Lower leg skin (tissue), 4 donors: ENCODE data around the gene MYO1E. TPM values are rescaled to one million over a fixed set of nuclear protein-coding genes. Genes with fewer than 3 reads are reported as not detected.

ENCODE experiments used
- DNase-seq, 2 donors: peaks; one replicate each; pipeline ENCODE4 v3.0.0-alpha.2; 2019; ENCODE audit warnings: low spot score in 2 of 2
- H3K4me3 ChIP-seq: fragments of 200-600 bp; sonication (generic); 2 replicates; pipeline ENCODE4 v1.5.1; 2017; ENCODE audit warnings: mild to moderate bottlenecking, low read depth; ENCODE audit not compliant: poor library complexity, severe bottlenecking
- POLR2A ChIP-seq, 2 donors: fragments of 450-650 bp; IDR thresholded peaks; one replicate each; pipeline ENCODE4 v1.6.1; 2016 to 2017; ENCODE audit warnings: antibody characterized with exemption in 2 of 2, mild to moderate bottlenecking in 1 of 2, moderate library complexity in 1 of 2
- WGBS, 2 donors: methylation state at CpG; one replicate each; pipeline ENCODE4 v1.1.5; 2018; 5-methylcytosine and 5-hydroxymethylcytosine counted together
- intact Hi-C: fragments of 100-400 bp; cut with DNase I; formaldehyde crosslinking; loops from one replicate; pipeline ENCODE4 v1.15.0; 2023; ENCODE audit warnings: low total_unique reads
- total RNA-seq, 4 donors: library from RNA; depleted of rRNA; stranded (reverse); fragments of >200 nt; gene quantifications; one replicate each; pipeline ENCODE4 v1.1.0, GENCODE V29; 2016
- TF ChIP-seq, protein P1 (sequence below), 3 donors: fragments of 450-650 bp; IDR thresholded peaks; one replicate each; pipeline ENCODE4 v1.5.1; 2016; ENCODE audit warnings: antibody characterized with exemption in 3 of 3, mild to moderate bottlenecking in 3 of 3, moderate library complexity in 2 of 3

MYO1E gene
- total RNA-seq, 4 donors from 2014 or later: 134 to 218 (median 183) TPM

GRCh38 chr15:59229015-59229414 lies 143.7 kb downstream of the MYO1E start:
- WGBS, 2 donors: 91 to 93% methylated on average over 4 of the region's 4 CpGs
- no peak overlapping the region for H3K4me3 ChIP-seq
- TF ChIP-seq, protein P1, sequence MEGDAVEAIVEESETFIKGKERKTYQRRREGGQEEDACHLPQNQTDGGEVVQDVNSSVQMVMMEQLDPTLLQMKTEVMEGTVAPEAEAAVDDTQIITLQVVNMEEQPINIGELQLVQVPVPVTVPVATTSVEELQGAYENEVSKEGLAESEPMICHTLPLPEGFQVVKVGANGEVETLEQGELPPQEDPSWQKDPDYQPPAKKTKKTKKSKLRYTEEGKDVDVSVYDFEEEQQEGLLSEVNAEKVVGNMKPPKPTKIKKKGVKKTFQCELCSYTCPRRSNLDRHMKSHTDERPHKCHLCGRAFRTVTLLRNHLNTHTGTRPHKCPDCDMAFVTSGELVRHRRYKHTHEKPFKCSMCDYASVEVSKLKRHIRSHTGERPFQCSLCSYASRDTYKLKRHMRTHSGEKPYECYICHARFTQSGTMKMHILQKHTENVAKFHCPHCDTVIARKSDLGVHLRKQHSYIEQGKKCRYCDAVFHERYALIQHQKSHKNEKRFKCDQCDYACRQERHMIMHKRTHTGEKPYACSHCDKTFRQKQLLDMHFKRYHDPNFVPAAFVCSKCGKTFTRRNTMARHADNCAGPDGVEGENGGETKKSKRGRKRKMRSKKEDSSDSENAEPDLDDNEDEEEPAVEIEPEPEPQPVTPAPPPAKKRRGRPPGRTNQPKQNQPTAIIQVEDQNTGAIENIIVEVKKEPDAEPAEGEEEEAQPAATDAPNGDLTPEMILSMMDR (IDR thresholded peaks at IDR 0.05): no peak
- TF ChIP-seq POLR2A (IDR thresholded peaks at IDR 0.05): no peak
- intact Hi-C loops: no loop called here
- no peak for DNase-seq

GRCh38 chr15:59227021-59227420 lies 145.7 kb downstream of the MYO1E start:
- intact Hi-C loops: no loop called here
- TF ChIP-seq, protein P1 (IDR thresholded peaks at IDR 0.05): no peak
- no peak for TF ChIP-seq POLR2A (IDR thresholded peaks at IDR 0.05)
- WGBS, 2 donors: 89 to 90% methylated on average over 4 of the region's 4 CpGs
- H3K4me3 ChIP-seq: no peak overlapping the region
- no peak for DNase-seq

- WGBS, 2 donors: 89 to 91% methylated on average over 7 of the region's 7 CpGs
- no peak overlapping the region for H3K4me3 ChIP-seq
- intact Hi-C loops: no loop called here
- TF ChIP-seq, protein P1 (IDR thresholded peaks at IDR 0.05): no peak
- TF ChIP-seq POLR2A (IDR thresholded peaks at IDR 0.05): no peak
- DNase-seq: no peak
These were observed 148.2 kb downstream of the MYO1E start for GRCh38 chr15:59224474-59224873.

- 78 to 87% methylated on average over 3 of the region's 3 CpGs for WGBS, 2 donors
- intact Hi-C loops: no loop called here
- DNase-seq: no peak
- TF ChIP-seq, protein P1 (IDR thresholded peaks at IDR 0.05): no peak
- no peak for TF ChIP-seq POLR2A (IDR thresholded peaks at IDR 0.05)
- H3K4me3 ChIP-seq: no peak overlapping the region
These were observed 148.9 kb downstream of the MYO1E start for GRCh38 chr15:59223736-59224135.

DNA sequence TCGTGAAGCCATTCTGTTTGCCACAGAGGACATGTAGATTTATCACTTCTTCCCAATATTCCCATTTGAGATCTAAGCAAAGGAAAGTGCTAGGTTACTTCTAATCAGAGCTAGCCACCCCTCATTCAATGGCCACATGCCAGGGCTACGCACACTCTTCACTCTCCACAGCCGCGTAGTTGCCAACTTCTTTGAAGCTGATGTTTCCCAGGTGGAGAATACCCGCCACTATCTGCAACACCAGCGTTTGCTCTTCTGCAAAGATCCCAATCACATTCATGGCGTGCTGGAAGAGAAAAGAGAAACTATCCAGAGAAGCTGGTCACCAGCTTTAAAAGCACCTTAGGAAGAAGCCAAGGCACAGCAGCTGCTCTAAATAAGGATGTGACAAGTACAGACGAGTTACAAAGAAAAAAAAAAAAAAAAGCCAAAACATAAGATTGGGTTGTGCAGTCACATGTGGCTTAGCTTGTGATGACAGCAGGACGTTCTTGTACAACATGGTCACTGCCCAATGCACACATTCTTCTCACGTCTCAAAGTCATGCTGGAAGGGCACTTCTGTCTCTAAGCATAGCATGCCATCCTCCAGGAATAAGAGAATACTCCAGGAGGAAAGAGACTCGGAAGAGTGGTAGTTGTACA lies 149.6 kb downstream of the MYO1E start:
- TF ChIP-seq POLR2A (IDR thresholded peaks at IDR 0.05): no peak
- TF ChIP-seq, protein P1 (IDR thresholded peaks at IDR 0.05): no peak
- intact Hi-C loops: no loop called here
- WGBS, 2 donors: 82 to 83% methylated on average over 11 of the region's 11 CpGs
- H3K4me3 ChIP-seq: no peak overlapping the region
- no peak for DNase-seq
